GM12878 (cell line): ENCODE results near the gene WWOX.

Source experiments
- CEBPZ ChIP-seq: fragments of 150-350 bp; IDR thresholded peaks from 2 replicates; pipeline ENCODE4 v1.6.1; 2016; ENCODE audit warnings: low read depth, low read length
- CTCF ChIP-seq, 3 experiments: IDR thresholded peaks in 2 of 3; conservative IDR thresholded peaks in 1 of 3; 2 replicates each; pipeline ENCODE4 v1.5.1; 2011; ENCODE audit warnings: low read depth in 3 of 3, low read length in 3 of 3, mild to moderate bottlenecking in 3 of 3, control low read depth in 2 of 3, moderate library complexity in 2 of 3, inconsistent platforms in 1 of 3, mixed read lengths in 1 of 3; ENCODE audit not compliant: control insufficient read depth in 2 of 3, insufficient read depth in 1 of 3; ENCODE audit errors: extremely low read depth in 1 of 3
- EZH2 ChIP-seq: IDR thresholded peaks from 2 replicates; pipeline ENCODE4 v1.6.1; 2012; ENCODE audit warnings: low read depth, mild to moderate bottlenecking, control low read depth, inconsistent platforms, low read length, borderline replicate concordance; ENCODE audit not compliant: control insufficient read depth
- NBN ChIP-seq: fragments of 450-650 bp; IDR thresholded peaks from 2 replicates; pipeline ENCODE4 v1.6.1; 2016
- NRF1 ChIP-seq: conservative IDR thresholded peaks from 2 replicates; pipeline ENCODE4 v1.6.1; 2011; ENCODE audit warnings: mild to moderate bottlenecking, low read depth, low read length, improper control_type of control experiment
- PAX5 ChIP-seq: IDR thresholded peaks from 2 replicates; pipeline ENCODE4 v1.6.1; 2011; ENCODE audit warnings: low read depth, low read length, borderline replicate concordance
- POLR2A ChIP-seq: IDR thresholded peaks from 2 replicates; pipeline ENCODE4 v1.6.1; 2011; ENCODE audit warnings: low read depth, mild to moderate bottlenecking, low read length
- RFX5 ChIP-seq: IDR thresholded peaks from 2 replicates; pipeline ENCODE4 v1.6.1; 2011; ENCODE audit warnings: low read depth, low read length, improper control_type of control experiment
- SUZ12 ChIP-seq: fragments of 200-600 bp; sonication (generic); IDR thresholded peaks from one replicate; pipeline ENCODE4 v1.6.1; 2018; ENCODE audit warnings: antibody characterized with exemption, mild to moderate bottlenecking; ENCODE audit not compliant: unreplicated experiment

GRCh38 chr16:78434401-78434800, 334.9 kb downstream of the WWOX start:
- TF ChIP-seq NRF1 (no peak), PAX5 (no peak), EZH2 (no peak), NBN (no peak), POLR2A (no peak), RFX5 (no peak), SUZ12 (no peak), CEBPZ (no peak), CTCF (IDR thresholded peaks at IDR 0.05 in 2 of 3, conservative IDR thresholded peaks at IDR 0.05 in 1 of 3; ENCODE audit: control insufficient read depth in 2 of 3, extremely low read depth in 1 of 3, insufficient read depth in 1 of 3, low read depth in 3 of 3, low read length in 3 of 3) (no peak)
